NB4 (cell line): ENCODE data around the gene LCN2.

ENCODE experiments used
- DNase-seq: peaks from one replicate; pipeline ENCODE4 v3.0.0; 2010; ENCODE audit warnings: low read depth
- H3K4me3 ChIP-seq: one replicate; pipeline ENCODE4 v1.5.1; 2011; ENCODE audit warnings: mild to moderate bottlenecking, low read depth, low read length, moderate library complexity
- CTCF ChIP-seq: IDR thresholded peaks from one replicate; pipeline ENCODE4 v1.5.1; 2012; ENCODE audit warnings: low read depth, low read length
- MAX ChIP-seq: IDR thresholded peaks from 2 replicates; pipeline ENCODE4 v1.6.1; 2011; ENCODE audit warnings: low read depth, low read length
- MYC ChIP-seq: IDR thresholded peaks from 2 replicates; pipeline ENCODE4 v1.6.1; 2011; ENCODE audit warnings: low read depth, low read length
- POLR2A ChIP-seq: IDR thresholded peaks from 2 replicates; pipeline ENCODE4 v1.6.1; 2011; ENCODE audit warnings: mild to moderate bottlenecking; ENCODE audit not compliant: insufficient read length; ENCODE audit errors: extremely low read depth

Gene LCN2

GRCh38 chr9:128136816-128137793, 12.1 kb upstream of the LCN2 start:
- no peak overlapping the region for H3K4me3 ChIP-seq
- TF ChIP-seq MAX: no peak
- TF ChIP-seq POLR2A: no peak
- no peak for TF ChIP-seq MYC
- TF ChIP-seq CTCF: no peak
- DNase-seq: no peak

- TF ChIP-seq POLR2A (no peak), MAX (no peak), MYC (no peak)
- no peak overlapping the region for H3K4me3 ChIP-seq
- no peak for DNase-seq
These were observed 11.3 kb upstream of the LCN2 start for GRCh38 chr9:128138001-128138400.

- DNase-seq: no peak
- H3K4me3 ChIP-seq: no peak overlapping the region
- TF ChIP-seq POLR2A (no peak), MAX (no peak), CTCF (no peak), MYC (no peak)
These were observed 9.6 kb upstream of the LCN2 start for GRCh38 chr9:128139621-128140020.

GRCh38 chr9:128141604-128142003, 7.6 kb upstream of the LCN2 start:
- TF ChIP-seq MYC: no peak
- no peak for TF ChIP-seq POLR2A
- TF ChIP-seq MAX: no peak
- TF ChIP-seq CTCF: no peak
- H3K4me3 ChIP-seq: no peak overlapping the region
- DNase-seq: no peak

- no peak overlapping the region for H3K4me3 ChIP-seq
- TF ChIP-seq POLR2A (no peak), MYC (no peak), CTCF (no peak), MAX (no peak)
- no peak for DNase-seq
These were observed 7.2 kb upstream of the LCN2 start for GRCh38 chr9:128142061-128142460.

GRCh38 chr9:128142596-128142995, 6.7 kb upstream of the LCN2 start:
- no peak overlapping the region for H3K4me3 ChIP-seq
- DNase-seq: no peak
- TF ChIP-seq MAX (no peak), CTCF (no peak)
